GM18907 (cell line): ENCODE results near the gene ARSK.

Experiments used
- ATAC-seq: cut with Tn5 transposase; IDR thresholded peaks from one replicate; pipeline ENCODE4 v1.9.1; 2021; ENCODE audit warnings: mild to moderate bottlenecking, moderate library complexity; ENCODE audit not compliant: unreplicated experiment

ARSK gene

DNA sequence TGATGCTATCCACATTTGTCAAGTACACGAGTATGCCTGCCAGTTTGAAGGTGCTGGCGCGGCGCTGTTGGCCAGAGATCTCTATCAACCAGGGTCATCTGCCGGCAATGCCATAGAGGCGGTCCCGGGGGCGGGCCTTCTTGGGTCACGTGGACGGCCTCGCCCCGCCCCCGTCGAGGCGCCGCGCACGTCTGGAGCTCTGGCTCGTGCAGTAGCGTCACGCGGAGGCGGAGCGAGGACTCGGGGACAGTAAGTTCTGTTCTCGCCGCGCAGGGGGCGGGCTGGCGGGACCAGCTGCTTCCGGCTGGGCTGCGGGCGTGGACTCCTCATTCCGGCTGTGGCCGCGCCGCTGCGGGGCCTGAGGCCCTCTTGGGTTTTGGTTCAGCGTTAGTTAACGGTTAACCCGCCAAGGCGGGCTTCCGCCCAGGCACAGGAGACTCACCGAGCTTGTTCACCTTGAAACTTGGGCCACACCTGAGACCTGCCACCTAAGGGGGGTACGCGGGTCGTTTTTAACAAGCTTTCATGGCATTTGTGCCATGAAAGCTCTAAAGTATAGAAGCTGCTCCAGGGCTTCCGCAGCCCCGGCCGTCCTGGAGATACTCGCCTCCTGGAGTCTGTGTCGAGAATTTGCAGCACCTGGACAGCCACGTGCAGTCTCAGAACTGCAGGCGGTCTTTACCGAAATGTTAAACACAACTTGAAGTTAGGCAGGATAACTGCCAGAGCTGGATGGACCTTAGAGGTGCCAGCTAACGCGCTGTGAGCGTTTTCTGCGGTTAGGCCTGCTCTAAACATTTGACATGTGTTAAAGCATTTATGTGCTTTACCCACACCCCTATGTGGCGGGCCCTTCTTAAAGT is 91.9 kb downstream of the ARSK start, which contains the start of gene RFESD:
Gene RFESD, plus strand, starts transcription at position 209 of the 863 bp plus-strand sequence. CDS start 5,495 bp downstream, outside the sequence.
- peak; percentile 98 for ATAC-seq

- no peak for ATAC-seq
Observed at GRCh38 chr5:95647886-95648860, 93.3 kb downstream of the ARSK start.

DNA sequence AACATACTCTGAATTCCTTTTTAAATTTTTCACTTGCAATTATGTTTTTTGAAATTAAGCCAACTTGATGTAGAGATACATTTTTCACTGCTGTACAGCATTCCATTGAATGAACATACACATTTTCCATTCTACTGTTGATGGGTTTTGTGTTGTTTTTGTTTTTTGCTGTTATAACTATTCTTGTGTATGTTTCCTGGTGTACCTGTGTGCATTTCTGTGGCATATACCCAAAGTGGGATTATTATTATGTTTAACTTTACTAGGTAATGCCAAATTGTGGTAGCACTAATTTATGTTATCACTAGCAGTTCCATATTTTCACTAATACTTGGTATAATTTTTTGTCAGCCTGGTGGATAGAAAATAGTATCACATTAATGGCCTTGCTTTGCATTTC is 94.4 kb downstream of the ARSK start:
- no peak for ATAC-seq

GRCh38 chr5:95649842-95650620 is 95.1 kb downstream of the ARSK start:
- ATAC-seq, result no peak

GRCh38 chr5:95652849-95653248 is 97.9 kb downstream of the ARSK start:
- ATAC-seq, result no peak

GRCh38 chr5:95654196-95654595 is 99.3 kb downstream of the ARSK start:
- no peak for ATAC-seq
